Measurements from ENCODE around the gene DST. TPM values are rescaled to one million over a fixed set of nuclear protein-coding genes. Genes with fewer than 3 reads are reported as not detected.
"Not testable (repeated sequence)": the region's sequence is repeated elsewhere in the genome, so short reads cannot be mapped to it uniquely, and the experiment has no call there.

Gene DST
- total RNA-seq, 1 donor from 2014 or later, result 188 TPM

- FAIRE-seq; DNase-seq (ENCODE audit: low spot score in 2 of 2): not testable (repeated sequence)
Measured at GRCh38 chr6:56496650-56497049, 146.0 kb downstream of the DST start.

GRCh38 chr6:56495654-56496053, 147.0 kb downstream of the DST start:
- DNase-seq (ENCODE audit: low spot score in 2 of 2) (no peak), FAIRE-seq (peak; percentile 43)

- FAIRE-seq, result no peak
- no peak for DNase-seq (ENCODE audit: low spot score in 2 of 2)
Measured at GRCh38 chr6:56491606-56492328, 150.9 kb downstream of the DST start.

GRCh38 chr6:56490993-56491392, 151.7 kb downstream of the DST start:
- no peak for DNase-seq (ENCODE audit: low spot score in 2 of 2)
- FAIRE-seq, result no peak

- no peak for DNase-seq (ENCODE audit: low spot score in 2 of 2)
- no peak for FAIRE-seq
Measured at GRCh38 chr6:56489559-56489958, 153.1 kb downstream of the DST start.

GRCh38 chr6:56488281-56488680, 154.4 kb downstream of the DST start:
- DNase-seq (ENCODE audit: low spot score in 2 of 2) (no peak), FAIRE-seq (no peak)

- FAIRE-seq (no peak), DNase-seq (ENCODE audit: low spot score in 2 of 2) (no peak)
Measured at GRCh38 chr6:56486681-56487080, 156.0 kb downstream of the DST start.

GRCh38 chr6:56484669-56485068, 158.0 kb downstream of the DST start:
- DNase-seq (ENCODE audit: low spot score in 2 of 2), result no peak
- FAIRE-seq, result no peak

- no peak for DNase-seq (ENCODE audit: low spot score in 2 of 2)
Measured at GRCh38 chr6:56483929-56484328, 158.8 kb downstream of the DST start.

GRCh38 chr6:56482525-56482924, 160.2 kb downstream of the DST start:
- DNase-seq (ENCODE audit: low spot score in 2 of 2) (no peak), FAIRE-seq (no peak)

More at GRCh38 chr6:56483929-56484328, 158.8 kb downstream of the DST start:
- FAIRE-seq, result no peak

- FAIRE-seq, result no peak
- no peak for DNase-seq (ENCODE audit: low spot score in 2 of 2)
Measured at GRCh38 chr6:56481957-56482356, 160.7 kb downstream of the DST start.

- FAIRE-seq (no peak), DNase-seq (ENCODE audit: low spot score in 2 of 2) (no peak)
Measured at GRCh38 chr6:56480654-56481337, 161.9 kb downstream of the DST start.

- FAIRE-seq, result no peak
- no peak for DNase-seq (ENCODE audit: low spot score in 2 of 2)
Measured at GRCh38 chr6:56480246-56480645, 162.4 kb downstream of the DST start.

- no peak for FAIRE-seq
Measured at GRCh38 chr6:56479381-56479780, 163.3 kb downstream of the DST start.

GRCh38 chr6:56478202-56478601, 164.5 kb downstream of the DST start:
- FAIRE-seq, result no peak
- DNase-seq (ENCODE audit: low spot score in 2 of 2), result no peak

More at GRCh38 chr6:56479381-56479780, 163.3 kb downstream of the DST start:
- no peak for DNase-seq (ENCODE audit: low spot score in 2 of 2)

GRCh38 chr6:56477241-56477640, 165.4 kb downstream of the DST start:
- DNase-seq (ENCODE audit: low spot score in 2 of 2), result no peak

GRCh38 chr6:56475736-56476457, 166.8 kb downstream of the DST start:
- FAIRE-seq (no peak), DNase-seq (ENCODE audit: low spot score in 2 of 2) (no peak)

More at GRCh38 chr6:56477241-56477640, 165.4 kb downstream of the DST start:
- FAIRE-seq, result peak; percentile 55

- FAIRE-seq, result no peak
- no peak for DNase-seq (ENCODE audit: low spot score in 2 of 2)
Measured at GRCh38 chr6:56474532-56474931, 168.2 kb downstream of the DST start.

- FAIRE-seq, result no peak
Measured at GRCh38 chr6:56463443-56463842, 179.2 kb downstream of the DST start.

GRCh38 chr6:56459030-56459805, 183.5 kb downstream of the DST start:
- no peak for FAIRE-seq
- DNase-seq (ENCODE audit: low spot score in 2 of 2), result no peak

More at GRCh38 chr6:56463443-56463842, 179.2 kb downstream of the DST start:
- no peak for DNase-seq (ENCODE audit: low spot score in 2 of 2)
